Activated T-cell treated with anti-CD3 and anti-CD28 coated beads for 1 hour (primary cell): ENCODE data around the gene NOL9.
A peak's percentile ranks its signal among the peaks of the same experiment; 100 is the strongest.
"Not testable (repeated sequence)": the region's sequence is repeated elsewhere in the genome, so short reads cannot be mapped to it uniquely, and the experiment has no call there.

ENCODE experiments used
- DNase-seq: peaks from one replicate; pipeline ENCODE4 v3.0.0-alpha.2; 2020; ENCODE audit warnings: low read depth

The NOL9 gene

DNA sequence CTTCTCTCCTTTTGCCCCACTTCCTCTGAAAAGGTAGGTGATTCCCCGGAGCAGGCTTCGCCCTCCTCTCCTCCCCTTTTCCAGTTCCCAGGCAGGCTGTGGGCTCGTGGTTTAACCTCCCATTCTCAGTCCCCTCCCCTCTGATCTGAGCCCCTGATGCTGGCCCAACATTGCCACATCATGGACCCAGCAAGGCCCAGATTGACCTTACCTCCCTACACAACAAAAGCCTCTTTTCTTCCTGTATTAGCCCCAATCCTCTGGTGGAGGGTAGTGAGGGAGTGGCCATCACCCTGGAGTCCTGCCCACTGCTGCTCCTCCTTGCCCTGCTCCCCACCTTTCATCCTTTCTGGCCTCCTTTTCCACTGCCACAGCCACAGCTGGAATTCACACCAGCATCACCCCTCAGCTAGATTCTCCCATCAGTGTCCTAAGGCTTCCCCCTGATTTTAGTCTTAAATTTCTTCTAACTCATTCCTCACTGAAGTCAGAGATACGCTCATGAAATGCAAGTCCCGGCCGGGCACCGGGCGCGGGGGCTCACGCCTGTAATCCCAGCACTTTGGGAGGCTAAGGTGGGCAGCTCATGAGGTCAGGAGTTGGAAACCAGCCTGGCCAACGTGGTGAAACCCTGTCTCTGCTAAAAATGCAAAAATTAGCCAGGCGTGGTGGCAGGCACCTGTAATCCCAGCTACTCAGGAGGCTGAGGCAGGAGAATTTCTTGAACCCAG, 18.5 kb upstream of the NOL9 start:
- DNase-seq = no peak

DNA sequence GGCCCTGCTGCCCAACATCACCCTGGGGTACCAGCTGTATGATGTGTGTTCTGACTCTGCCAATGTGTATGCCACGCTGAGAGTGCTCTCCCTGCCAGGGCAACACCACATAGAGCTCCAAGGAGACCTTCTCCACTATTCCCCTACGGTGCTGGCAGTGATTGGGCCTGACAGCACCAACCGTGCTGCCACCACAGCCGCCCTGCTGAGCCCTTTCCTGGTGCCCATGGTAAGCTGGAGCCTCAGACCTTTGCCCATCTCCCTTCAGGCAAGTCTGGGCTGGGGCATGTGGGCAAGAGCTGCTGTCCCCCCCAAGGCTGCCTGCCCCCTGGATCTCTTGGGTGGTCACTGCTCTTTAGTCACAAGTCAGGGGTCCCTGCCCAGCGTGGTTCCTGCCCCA, 16.7 kb upstream of the NOL9 start:
- no peak for DNase-seq

DNA sequence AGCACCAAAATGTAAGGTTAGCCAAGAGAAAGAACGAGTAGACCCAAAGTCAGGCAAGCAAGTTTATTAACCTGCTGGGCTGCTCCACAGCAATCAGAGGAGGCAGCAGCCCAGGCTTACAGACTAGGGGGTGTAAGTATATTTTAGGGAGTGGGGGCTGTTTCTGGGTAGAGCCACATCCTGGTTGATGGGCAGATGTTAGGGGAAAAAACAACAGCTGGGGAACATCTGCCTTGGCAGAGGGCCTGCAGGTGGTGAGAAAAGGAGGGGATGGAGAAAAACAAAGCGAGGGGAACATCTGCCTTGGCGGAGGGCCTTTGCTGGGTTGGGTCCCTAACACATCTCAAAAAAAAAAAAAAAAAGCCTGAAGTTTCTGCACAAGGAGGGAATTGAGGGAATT, 15.8 kb upstream of the NOL9 start:
- DNase-seq = no peak

DNA sequence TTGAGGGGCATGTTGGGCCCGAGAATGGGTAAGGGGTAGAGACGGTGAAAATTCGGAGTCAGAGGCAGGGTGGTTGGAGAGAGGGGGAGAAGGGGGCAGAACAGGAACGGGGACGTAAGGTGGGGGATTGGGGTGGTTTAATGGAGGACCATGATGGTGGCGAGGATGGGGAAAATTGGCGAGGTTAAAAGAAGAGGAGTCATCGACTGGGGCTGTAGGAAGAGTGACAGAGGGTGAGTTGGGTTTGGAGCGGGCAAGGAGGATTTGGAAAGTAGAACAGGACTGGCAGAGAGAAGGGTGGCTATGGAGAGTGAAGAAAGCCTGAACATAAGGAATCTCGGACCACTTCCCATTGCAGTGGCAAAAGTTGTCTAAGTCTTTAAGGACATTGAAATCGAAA, 14.7 kb upstream of the NOL9 start:
- no peak for DNase-seq

DNA sequence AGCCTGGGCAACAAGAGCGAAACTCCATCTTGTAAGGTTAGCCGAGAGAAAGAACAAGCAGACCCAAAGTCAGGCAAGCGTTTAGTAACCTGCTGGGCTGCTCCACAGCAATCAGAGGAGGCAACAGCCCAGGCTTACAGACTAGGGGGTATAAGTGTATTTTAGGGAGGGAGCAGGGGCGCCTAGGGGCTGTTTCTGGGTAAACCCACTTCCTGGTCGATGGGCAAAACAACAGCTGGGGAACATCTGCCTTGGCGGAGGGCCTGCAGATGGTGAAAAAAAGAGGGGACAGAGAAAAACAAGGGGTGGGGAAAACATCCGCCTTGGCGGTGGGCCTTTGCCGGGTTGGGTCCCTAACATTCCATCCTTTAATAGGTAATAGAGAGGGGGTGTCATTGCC, 6.0 kb upstream of the NOL9 start:
- no peak for DNase-seq

DNA sequence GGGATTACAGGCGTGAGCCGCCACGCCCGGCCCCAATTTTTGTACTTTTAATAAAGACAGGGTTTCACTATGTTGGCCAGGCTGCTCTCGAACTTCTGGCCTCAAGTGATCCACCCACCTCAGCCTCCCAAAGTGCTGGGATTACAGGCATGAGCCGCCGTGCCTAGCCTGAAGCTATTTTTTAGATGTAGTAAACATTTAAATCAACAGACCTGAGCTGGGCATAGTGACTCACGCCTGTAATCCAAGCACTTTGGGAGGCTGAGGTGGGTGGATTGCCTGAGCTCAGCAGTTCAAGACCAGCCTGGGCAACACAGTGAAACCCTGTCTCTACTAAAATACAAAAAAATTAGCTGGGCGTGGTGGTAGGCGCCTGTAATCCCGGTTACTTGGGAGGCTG, 4.8 kb upstream of the NOL9 start:
- DNase-seq = not testable (repeated sequence)

DNA sequence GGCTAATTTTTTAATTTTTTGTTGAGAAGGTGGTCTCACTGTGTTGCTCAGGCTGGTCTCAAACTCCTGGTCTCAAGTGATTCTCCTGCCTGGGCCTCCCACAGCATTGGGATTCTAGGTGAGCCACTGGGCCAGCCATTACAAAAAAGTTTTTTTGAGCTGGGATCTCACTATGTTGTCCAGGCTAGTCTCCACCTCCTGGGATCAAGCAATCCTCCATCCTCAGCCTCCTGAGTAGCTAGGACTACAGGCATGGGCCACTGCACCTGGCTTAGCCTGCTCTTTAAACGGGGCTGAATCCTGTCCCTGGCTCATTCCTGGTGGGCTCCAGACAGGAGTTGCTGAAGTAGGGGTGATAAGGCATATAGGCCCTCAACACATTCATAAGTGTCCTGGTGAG, 3.3 kb upstream of the NOL9 start:
- no peak for DNase-seq

DNA sequence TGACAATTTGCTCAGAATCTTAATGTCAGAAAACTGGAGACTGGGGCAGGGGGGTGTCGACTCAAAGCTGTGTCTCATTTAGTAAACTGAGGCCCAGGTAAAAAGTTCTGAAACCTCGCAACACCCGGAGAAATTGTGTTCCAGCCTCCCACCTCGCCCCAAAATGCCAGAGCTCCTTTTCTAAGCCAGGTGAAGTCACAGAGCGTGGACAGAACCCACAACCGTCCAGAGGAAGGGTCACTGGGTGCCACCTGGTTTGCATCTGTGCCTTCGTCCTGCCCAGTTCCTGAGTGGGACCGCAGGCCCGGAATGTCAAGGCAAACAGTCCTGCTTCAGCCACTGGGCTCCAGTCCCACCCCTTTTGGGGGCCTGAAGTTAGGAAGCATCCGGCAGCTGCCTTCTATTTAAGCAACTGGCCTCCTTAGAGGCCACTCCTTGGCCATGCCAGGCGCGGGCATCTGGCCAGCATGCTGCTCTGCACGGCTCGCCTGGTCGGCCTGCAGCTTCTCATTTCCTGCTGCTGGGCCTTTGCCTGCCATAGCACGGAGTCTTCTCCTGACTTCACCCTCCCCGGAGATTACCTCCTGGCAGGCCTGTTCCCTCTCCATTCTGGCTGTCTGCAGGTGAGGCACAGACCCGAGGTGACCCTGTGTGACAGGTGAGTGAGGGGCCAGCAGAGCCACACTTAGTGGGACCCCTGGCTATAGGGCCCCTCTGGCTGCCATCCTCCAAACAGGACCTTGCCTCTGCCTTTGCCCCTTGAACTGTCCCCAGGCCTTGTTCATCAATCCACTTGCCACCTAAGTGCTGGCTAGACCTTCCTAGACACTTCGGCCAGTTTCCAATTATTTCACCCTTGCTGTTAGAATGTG, 830 bp upstream of the NOL9 start, which contains the start of gene TAS1R1:
TSS of gene TAS1R1 (plus strand) at position 401 of the 872 bp plus-strand sequence. CDS start at position 468, 67 bp downstream.
- DNase-seq = no peak

DNA sequence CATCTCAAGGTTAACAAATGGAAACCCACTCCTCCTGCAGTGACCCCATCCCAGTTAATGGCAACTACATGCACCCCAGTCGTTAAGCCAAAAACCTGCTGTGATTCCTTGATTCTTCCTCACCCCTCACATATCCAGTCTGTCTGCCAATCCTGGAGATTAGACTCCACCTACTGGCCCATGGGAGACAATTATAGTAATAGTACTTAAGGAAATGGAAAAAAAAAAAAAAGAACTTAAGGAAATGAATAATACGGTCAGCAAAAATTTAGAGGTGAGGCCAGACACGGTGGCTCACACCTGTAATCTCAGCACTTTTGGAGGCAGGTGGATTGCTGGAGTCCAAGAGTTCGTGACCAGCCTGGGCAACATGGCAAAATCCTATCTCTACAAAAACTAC, 7.0 kb downstream of the NOL9 start:
- no peak for DNase-seq

DNA sequence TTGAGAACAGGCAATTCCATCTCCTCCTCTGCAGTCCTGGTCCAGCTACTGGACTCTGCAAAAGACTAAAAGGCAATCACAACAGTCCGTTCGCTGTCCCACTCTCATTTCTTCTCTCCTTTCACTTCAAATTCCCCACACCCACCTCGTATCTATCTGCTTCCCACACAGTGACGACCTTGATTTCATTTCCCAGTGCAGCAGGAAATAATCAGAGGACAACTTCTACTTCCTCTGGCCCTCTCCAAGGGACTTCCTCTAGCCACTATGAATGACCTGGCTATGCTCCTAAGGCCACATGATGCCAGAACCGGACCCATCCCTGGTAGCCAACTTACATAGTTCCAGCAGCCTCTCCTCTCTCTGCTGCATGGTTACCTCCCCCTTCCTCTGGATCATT, 8.0 kb downstream of the NOL9 start:
- DNase-seq = no peak

DNA sequence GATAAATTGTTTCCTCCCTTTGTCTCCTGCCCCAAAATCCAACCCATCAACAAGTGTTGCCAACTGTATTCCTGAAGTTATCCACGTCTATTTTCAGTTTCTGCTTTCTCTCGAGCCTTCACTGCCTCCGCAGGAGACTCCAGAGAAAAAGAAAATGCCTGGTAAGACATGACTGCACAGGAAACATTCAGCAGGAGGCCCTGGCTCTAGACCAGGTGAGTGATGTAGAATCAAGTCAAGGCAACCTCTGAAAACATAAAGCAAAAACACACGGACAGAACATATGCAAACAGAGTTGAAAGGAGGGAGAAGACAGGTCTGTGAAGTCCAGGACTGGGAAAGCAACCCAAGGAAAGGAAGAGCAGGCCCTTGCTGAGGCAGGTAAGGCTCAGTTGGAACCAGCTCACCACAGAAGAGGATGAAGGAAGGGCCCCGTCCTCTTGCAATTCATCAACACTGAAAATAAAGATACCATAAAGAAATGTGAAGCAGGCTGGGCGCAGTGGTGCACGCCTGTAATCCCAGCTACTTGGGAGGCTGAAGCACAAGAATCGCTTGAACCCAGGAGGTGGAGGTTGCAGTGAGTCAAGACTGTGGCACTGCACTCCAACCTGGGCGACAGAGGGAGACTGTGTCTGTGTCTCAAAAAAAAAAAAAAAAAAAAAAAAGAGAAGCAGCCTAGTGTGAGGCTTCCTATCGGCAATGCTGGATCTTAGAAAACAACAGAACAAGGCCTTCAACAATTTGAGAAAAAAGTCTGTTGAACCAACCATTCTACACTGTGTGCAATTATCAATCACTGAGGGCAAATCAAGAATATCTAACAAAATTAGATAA, 8.8 kb downstream of the NOL9 start:
- DNase-seq = peak; percentile 6

DNA sequence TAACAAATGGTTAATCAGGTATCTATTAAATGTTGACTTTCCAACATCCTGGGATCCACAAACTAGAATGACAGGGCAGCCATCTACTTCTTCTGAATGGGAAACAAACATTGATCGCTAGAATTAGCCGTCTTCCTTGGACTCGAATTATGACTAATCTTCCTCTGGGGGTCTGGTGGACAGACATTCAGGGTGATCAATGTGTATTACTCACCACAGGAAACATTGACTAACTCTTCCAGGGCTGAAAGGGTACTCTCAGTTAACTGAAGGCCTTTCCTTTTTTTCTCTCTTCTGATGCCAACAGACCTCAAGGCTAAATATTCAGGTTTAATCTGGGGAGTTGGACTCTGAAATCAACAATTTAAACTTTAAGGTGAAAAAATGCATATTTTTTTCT, 9.5 kb downstream of the NOL9 start:
- DNase-seq = no peak

DNA sequence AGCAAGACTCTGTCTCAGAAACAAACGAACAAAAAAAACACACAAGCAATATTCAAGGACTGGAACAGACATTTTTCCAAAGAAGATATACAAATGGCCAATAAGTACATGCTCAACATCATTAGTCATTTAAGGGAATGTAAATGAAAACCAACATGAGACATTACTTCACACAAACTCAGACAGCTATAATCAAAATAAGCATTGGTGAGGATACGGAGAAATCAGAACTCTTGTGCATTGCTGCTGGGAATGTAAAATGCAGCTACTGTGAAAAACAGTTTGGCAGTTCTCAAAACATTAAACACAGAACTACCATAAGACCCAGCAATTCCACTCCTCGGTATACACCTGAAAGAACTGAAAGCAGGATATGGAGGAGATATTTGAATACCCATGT, 15.4 kb downstream of the NOL9 start:
- DNase-seq = no peak

DNA sequence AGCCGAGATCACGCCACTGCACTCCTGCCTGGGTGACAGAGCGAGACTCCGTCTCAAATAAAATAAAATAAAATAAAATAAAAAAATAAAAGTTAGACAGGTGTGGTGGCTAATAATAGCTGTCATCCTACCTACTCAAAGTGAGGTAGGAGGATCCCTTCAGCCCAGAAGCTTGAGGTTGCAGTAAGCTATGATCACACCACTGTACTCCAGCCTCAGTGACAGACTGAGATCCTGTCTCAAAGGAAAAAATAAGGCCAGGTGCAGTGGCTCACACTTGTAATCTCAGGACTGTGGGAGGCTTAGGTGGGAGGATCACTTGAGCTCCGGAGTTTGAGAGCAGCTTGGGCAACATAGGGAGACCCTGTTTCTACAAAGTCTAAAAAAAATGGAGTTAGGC, 18.0 kb downstream of the NOL9 start:
- no peak for DNase-seq

DNA sequence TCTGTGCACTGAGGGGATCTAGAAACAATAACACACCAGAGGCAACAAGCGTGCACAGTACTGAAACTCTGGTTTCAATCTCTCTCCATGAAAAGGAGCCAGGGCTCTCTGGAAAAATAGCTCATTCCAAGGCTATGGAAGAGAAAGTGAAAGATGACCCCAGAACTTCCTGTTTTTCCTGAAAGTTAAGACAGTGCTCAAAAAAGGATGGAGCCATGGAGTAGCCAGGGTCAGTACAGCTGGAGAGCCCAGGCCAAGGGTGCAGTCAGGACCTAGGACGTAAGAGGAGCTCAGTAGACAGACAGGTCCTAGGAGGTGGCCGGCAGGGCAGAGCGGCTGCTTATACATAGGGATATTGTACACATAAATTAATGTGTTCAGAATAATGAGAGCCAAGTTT, 19.1 kb downstream of the NOL9 start:
- no peak for DNase-seq

DNA sequence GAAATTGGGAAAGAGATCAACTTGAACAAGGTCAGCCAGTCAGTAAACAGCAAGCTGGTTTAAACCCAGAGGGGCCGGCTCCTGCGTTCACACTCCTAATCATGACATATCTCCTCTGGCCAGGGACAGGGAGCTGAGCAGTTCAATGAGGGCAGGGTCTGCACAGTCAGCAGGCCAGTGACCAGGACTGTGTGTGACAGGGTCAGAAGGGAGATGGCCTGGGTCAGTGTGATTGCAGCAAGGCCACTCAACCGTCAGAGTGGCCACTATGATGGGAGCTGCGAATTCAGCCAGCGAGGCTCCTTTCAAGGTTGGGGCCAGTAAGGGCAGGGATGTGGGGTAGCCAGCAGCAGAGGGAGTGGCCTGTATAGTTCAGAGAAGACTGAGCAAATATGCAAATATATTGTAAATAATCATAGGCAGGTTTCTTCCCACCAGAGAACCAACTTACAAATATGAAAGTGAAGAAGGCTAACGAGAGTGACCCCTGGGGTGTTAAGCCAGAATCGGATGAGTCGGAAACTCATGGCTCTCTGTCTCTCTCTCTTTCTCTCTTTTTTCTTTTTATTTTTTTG, 20.0 kb downstream of the NOL9 start:
- no peak for DNase-seq

DNA sequence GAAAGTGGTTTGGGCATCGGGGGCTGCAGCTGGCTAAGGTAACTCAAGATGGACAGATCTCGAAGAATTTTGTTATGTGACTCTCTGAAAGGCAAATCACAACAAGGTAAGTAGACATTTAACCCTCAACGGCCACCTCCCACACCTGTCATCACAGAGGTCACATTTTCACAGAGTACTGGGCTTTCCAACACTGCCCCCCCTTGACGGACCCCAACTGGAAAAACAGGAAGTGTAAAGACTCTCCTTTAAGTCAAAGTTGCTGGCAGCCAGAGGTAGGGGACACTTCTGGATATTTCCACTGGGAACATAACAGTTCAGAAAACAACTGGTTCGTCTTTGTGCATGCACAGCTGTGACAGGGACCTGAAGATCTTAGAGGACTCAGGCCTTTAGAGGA, 22.3 kb downstream of the NOL9 start:
- no peak for DNase-seq

DNA sequence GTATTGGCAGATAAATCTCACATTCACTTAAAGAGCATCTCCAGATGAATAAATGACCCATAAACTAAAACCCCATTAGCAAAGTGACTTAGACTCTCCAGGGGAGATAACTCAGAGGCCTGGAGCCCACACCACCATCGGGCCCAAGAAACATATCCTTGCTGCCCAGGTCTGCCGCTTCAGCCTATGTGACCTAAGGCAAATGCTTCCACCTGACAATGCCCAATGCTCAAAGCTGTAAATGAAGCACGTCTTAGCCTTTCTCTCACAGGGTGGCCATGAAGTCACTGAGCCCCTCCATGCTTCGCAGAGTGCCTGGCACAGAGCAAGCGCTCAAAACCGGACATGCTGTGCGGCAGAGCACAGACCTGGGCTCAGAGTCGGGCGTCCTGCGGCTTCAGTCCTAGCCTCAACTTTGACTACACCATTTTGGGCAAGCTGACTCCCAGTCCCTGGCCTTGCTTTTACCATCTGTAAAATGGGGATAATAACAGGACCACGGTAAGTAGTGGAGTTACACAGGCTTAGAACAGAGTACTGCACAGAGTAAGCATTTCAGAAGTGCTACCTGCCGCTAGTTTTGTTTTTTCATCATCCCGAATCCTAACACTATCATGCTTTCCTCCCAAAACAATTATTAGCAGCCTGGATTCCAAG, 23.7 kb downstream of the NOL9 start:
- DNase-seq = no peak

DNA sequence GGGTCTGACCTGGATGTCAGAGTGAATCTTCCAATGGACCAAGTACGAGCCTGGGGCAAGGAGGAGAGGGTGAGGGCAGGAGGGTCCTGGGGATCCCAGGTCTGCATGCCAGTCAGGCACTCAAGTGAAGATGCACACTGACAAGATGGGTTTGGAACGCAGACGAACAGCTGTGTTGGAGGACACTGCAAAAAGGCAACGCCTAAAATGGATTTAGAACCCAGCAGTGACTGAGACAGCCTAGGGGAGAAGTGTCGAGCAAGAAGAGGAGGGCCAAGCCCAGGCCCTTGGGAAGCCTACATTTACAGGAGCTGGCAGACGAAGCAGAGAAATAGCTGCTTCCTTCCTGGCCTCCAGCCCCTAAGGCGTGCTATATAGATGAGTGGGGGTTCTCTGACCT, 25.8 kb downstream of the NOL9 start:
- no peak for DNase-seq

DNA sequence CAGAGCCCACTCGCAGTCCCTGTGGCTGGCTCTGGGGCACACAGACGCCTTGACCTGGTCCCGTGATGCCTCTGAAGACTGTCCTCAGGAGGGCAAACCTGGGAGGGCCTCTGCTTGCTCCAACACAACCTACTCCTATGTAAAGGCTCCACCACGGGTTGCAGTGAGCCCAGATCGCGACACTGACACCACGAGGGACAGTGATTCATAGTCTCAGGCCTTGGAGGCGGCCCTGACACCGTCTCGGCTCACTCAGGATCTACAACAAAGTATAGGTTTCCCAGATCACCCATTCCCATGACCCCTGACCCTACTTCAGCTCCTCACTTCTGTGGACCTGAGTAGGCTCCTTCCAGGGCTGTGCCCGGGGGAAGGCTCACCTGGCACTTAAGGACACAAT, 28.0 kb downstream of the NOL9 start:
- DNase-seq = no peak

DNA sequence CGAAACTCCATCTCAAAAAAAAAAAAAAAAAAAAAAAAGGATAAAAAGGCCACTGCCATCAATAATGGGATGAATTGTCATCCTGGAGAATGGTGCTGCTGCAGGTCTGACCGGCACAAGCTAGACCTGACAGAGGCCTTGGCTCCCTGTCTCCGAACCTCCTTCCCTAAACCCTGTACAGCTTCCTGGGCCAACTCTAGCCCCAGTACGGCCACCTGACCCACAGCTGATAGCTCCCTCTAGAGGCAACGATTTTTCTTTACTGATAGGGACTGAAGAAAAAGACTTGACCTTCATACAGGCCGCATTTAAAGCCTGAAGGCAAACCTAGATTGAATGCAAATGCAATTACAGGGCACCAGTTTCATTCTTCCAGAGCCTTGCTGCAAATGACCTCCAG, 30.7 kb downstream of the NOL9 start:
- DNase-seq = no peak

DNA sequence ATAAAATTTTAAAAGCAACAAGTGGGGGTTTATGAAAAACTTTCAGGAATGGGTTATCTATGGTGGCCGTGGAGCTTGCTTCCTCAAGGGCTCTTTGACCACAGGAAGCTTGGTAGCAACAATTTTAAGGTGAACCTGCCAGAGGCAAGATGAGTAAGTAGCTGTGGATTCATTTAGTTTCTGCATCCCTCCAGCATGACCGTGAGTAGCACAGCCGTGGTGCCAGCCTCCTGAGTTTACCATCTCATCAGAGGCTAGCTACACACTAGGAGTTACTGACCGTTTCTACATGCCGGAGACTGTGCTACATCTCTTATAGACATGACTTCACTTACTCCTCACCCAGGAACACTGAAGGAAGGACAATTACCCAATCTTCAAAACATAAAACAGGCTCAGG, 32.8 kb downstream of the NOL9 start:
- no peak for DNase-seq
